Lower leg skin (tissue), 3 donors: Measurements from ENCODE around the gene PDE9A.

Experiments
- POLR2A ChIP-seq, 2 donors: fragments of 450-650 bp; IDR thresholded peaks; one replicate each; pipeline ENCODE4 v1.6.1; 2016 to 2017; ENCODE audit warnings: antibody characterized with exemption in 2 of 2, mild to moderate bottlenecking in 1 of 2, moderate library complexity in 1 of 2
- TF ChIP-seq, protein P1 (sequence below), 3 donors: fragments of 450-650 bp; IDR thresholded peaks; one replicate each; pipeline ENCODE4 v1.5.1; 2016; ENCODE audit warnings: antibody characterized with exemption in 3 of 3, mild to moderate bottlenecking in 3 of 3, moderate library complexity in 2 of 3

DNA sequence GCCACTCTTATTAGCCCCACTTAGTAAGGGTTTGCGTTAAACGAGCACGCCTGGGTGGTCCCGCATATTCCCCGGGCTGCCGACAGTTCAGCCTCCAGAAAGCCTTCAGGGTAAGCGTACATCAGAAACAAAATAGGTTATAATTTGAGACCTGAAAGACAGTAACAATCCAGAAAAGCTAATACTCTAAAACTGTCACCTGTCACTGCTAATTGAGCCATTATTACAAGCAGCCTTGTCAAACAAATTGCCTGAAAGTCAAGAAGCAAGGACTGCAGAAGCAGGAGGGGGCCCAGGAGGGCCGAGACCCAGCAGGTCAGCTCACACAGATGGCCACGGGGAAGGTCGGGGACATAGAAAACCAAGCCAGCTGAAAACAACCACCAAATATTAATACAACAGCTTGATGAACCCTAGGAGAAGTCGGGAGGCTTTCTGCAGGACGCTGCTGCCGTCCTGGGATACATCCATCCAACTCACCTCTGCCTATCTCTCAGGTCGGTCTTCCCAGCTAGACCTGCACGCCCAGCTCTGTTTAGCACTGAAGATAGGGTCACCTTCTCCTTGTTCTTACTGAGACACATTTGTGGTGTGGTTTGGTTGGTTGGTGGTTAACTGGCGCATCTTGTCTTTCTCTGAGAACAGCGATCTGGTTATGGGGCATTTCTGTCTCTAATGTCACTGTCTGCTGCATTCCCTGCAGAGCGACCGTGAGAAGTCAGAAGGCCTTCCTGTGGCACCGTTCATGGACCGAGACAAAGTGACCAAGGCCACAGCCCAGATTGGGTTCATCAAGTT, 115.1 kb downstream of the PDE9A start:
- no peak for TF ChIP-seq POLR2A (IDR thresholded peaks at IDR 0.05)
- TF ChIP-seq, protein P1, sequence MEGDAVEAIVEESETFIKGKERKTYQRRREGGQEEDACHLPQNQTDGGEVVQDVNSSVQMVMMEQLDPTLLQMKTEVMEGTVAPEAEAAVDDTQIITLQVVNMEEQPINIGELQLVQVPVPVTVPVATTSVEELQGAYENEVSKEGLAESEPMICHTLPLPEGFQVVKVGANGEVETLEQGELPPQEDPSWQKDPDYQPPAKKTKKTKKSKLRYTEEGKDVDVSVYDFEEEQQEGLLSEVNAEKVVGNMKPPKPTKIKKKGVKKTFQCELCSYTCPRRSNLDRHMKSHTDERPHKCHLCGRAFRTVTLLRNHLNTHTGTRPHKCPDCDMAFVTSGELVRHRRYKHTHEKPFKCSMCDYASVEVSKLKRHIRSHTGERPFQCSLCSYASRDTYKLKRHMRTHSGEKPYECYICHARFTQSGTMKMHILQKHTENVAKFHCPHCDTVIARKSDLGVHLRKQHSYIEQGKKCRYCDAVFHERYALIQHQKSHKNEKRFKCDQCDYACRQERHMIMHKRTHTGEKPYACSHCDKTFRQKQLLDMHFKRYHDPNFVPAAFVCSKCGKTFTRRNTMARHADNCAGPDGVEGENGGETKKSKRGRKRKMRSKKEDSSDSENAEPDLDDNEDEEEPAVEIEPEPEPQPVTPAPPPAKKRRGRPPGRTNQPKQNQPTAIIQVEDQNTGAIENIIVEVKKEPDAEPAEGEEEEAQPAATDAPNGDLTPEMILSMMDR (IDR thresholded peaks at IDR 0.05) = no peak
